SK-N-SH treated with all-trans-retinoic acid at 6 μM for 48 hours (cell line): ENCODE results near the gene PARP8.

ENCODE experiments used
- ATAC-seq: fragments of 200-7000 bp; cut with Tn5 transposase; 3 replicates; pipeline ENCODE4 v1.9.1; 2020; ENCODE audit warnings: mild to moderate bottlenecking, moderate library complexity
- ARNTL ChIP-seq: fragments of 450-650 bp; formaldehyde crosslinking; IDR thresholded peaks from 2 replicates; pipeline ENCODE4 v1.5.0; 2020; ENCODE audit warnings: low read depth, mild to moderate bottlenecking, moderate library complexity, borderline replicate concordance
- BACH2 ChIP-seq: fragments of 250-450 bp; sonication (Bioruptor Pico); IDR thresholded peaks from 2 replicates; pipeline ENCODE4 v1.9.0; 2021; ENCODE audit warnings: mild to moderate bottlenecking, borderline replicate concordance
- CSRNP3 ChIP-seq: fragments of 250-450 bp; sonication (Bioruptor Pico); IDR thresholded peaks from 2 replicates; pipeline ENCODE4 v1.5.1; 2021; ENCODE audit warnings: mild to moderate bottlenecking, moderate library complexity
- ESRRG ChIP-seq: fragments of 250-450 bp; sonication (Bioruptor Pico); IDR thresholded peaks from 2 replicates; pipeline ENCODE4 v1.6.1; 2021; ENCODE audit warnings: mild to moderate bottlenecking
- GLIS3 ChIP-seq: fragments of 250-450 bp; sonication (Bioruptor Pico); IDR thresholded peaks from 2 replicates; pipeline ENCODE4 v1.5.0; 2020; ENCODE audit warnings: mild to moderate bottlenecking, moderate library complexity
- ISL1 ChIP-seq: fragments of 250-450 bp; sonication (Bioruptor Pico); IDR thresholded peaks from 2 replicates; pipeline ENCODE4 v2.1.2; 2022; ENCODE audit warnings: mild to moderate bottlenecking, moderate library complexity
- OSR1 ChIP-seq: fragments of 250-450 bp; sonication (Bioruptor Pico); IDR thresholded peaks from 2 replicates; pipeline ENCODE4 v1.8.0; 2022; ENCODE audit warnings: moderate library complexity, mild to moderate bottlenecking, inconsistent platforms
- PATZ1 ChIP-seq: fragments of 250-450 bp; sonication (Bioruptor Pico); IDR thresholded peaks from 2 replicates; pipeline ENCODE4 v1.8.0; 2020; ENCODE audit warnings: mild to moderate bottlenecking, moderate library complexity, borderline replicate concordance
- POU6F1 ChIP-seq: fragments of 250-450 bp; sonication (Bioruptor Pico); IDR thresholded peaks from 2 replicates; pipeline ENCODE4 v1.8.0; 2021; ENCODE audit warnings: low read depth, mild to moderate bottlenecking, moderate library complexity, borderline replicate concordance
- PPARA ChIP-seq: fragments of 250-450 bp; sonication (Bioruptor Pico); IDR thresholded peaks from 2 replicates; pipeline ENCODE4 v1.5.0; 2020; ENCODE audit warnings: mild to moderate bottlenecking, borderline replicate concordance
- RARB ChIP-seq: fragments of 250-450 bp; sonication (Bioruptor Pico); IDR thresholded peaks from 2 replicates; pipeline ENCODE4 v1.8.0; 2021; ENCODE audit warnings: mild to moderate bottlenecking, moderate library complexity
- SNAI2 ChIP-seq: fragments of 250-450 bp; sonication (Bioruptor Pico); IDR thresholded peaks from 2 replicates; pipeline ENCODE4 v1.5.0; 2020; ENCODE audit warnings: mild to moderate bottlenecking, moderate library complexity
- TCF4 ChIP-seq: fragments of 250-450 bp; sonication (Bioruptor Pico); IDR thresholded peaks from 2 replicates; pipeline ENCODE4 v1.8.0; 2021; ENCODE audit warnings: mild to moderate bottlenecking, moderate library complexity, borderline replicate concordance
- TOX ChIP-seq: fragments of 250-450 bp; sonication (Bioruptor Pico); IDR thresholded peaks from 2 replicates; pipeline ENCODE4 v1.8.0; 2021; ENCODE audit warnings: mild to moderate bottlenecking, moderate library complexity, borderline replicate concordance
- TSHZ2 ChIP-seq: fragments of 250-450 bp; sonication (Bioruptor Pico); IDR thresholded peaks from 2 replicates; pipeline ENCODE4 v1.5.0; 2020; ENCODE audit warnings: mild to moderate bottlenecking, moderate library complexity
- ZC3H10 ChIP-seq: fragments of 250-450 bp; sonication (Bioruptor Pico); IDR thresholded peaks from 2 replicates; pipeline ENCODE4 v1.5.1; 2021; ENCODE audit warnings: mild to moderate bottlenecking, moderate library complexity
- ZFP3 ChIP-seq: fragments of 250-450 bp; sonication (Bioruptor Pico); IDR thresholded peaks from 2 replicates; pipeline ENCODE4 v1.5.0; 2020; ENCODE audit warnings: mild to moderate bottlenecking, moderate library complexity
- ZFP30 ChIP-seq: fragments of 450-650 bp; formaldehyde crosslinking; IDR thresholded peaks from 2 replicates; pipeline ENCODE4 v1.5.0; 2022; ENCODE audit warnings: mild to moderate bottlenecking, moderate library complexity
- ZNF565 ChIP-seq: fragments of 450-650 bp; formaldehyde crosslinking; conservative IDR thresholded peaks from 2 replicates; pipeline ENCODE4 v1.5.0; 2020; ENCODE audit warnings: low read depth, mild to moderate bottlenecking, moderate library complexity
- ZNF70 ChIP-seq: fragments of 450-650 bp; formaldehyde crosslinking; IDR thresholded peaks from 2 replicates; pipeline ENCODE4 v1.5.0; 2020; ENCODE audit warnings: mild to moderate bottlenecking, moderate library complexity
- ZNF8 ChIP-seq: fragments of 450-650 bp; formaldehyde crosslinking; IDR thresholded peaks from 2 replicates; pipeline ENCODE4 v1.5.0; 2020; ENCODE audit warnings: mild to moderate bottlenecking, moderate library complexity
- TF ChIP-seq, protein P1 (sequence below): fragments of 250-450 bp; sonication (Bioruptor Pico); IDR thresholded peaks from 2 replicates; pipeline ENCODE4 v1.5.1; 2020; ENCODE audit warnings: low read depth, mild to moderate bottlenecking, moderate library complexity

Gene PARP8

DNA sequence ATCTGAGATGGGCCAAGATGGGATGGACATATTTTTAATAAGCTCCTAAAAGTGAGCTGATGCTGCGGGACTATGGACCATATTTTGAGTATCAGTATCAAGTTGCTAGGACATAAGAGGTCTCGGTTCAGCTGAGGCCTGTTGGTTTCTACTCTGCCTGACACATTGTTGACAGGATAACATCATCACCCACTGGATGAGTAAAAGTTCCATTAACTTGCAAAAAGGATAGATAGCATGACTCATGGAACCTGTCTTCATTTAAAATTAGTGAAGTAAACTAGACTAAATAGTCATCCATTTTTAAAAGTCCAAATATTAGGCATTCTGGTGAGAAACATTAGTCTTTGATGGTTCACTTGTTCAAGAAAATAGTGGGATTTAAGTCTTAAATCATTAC is 33.3 kb downstream of the PARP8 start:
- TF ChIP-seq TCF4 (CRISPR knock-in tag) (no peak), ZNF8 (CRISPR knock-in tag) (no peak), ISL1 (CRISPR knock-in tag) (peak; percentile 50)
- ATAC-seq: no peak; the same call in 2 of the 3 replicates

DNA sequence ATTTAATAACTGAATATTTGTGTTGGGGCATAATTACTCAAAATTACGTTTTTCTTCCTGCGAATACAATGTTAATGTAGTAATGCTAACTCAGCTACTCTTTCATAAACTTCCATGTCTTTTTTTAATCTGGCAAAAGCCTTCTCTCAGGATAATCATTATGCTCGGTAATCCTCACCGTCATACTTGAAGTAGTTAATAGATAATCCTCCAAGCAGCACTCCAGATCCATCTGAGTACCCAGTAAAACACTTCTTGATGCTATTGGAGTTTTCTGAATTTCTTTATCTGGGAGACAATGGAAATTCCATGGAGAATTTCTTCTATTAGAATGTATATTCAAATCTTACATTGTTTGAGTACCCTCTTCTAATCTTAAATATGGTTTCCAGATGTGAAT is 34.3 kb downstream of the PARP8 start:
- TF ChIP-seq TOX (CRISPR knock-in tag) (no peak), ESRRG (CRISPR knock-in tag) (no peak), RARB (CRISPR knock-in tag) (no peak), TSHZ2 (CRISPR knock-in tag) (no peak), OSR1 (CRISPR knock-in tag) (no peak), ZFP30 (CRISPR knock-in tag) (no peak), CSRNP3 (CRISPR knock-in tag) (no peak), SNAI2 (CRISPR knock-in tag) (no peak), PATZ1 (CRISPR knock-in tag) (no peak), POU6F1 (CRISPR knock-in tag) (no peak), TCF4 (CRISPR knock-in tag) (no peak), BACH2 (CRISPR knock-in tag) (no peak), ZNF565 (CRISPR knock-in tag) (no peak), ZNF8 (CRISPR knock-in tag) (no peak), ARNTL (CRISPR knock-in tag) (no peak), GLIS3 (CRISPR knock-in tag) (no peak), ISL1 (CRISPR knock-in tag) (no peak), ZFP3 (no peak), PPARA (CRISPR knock-in tag) (no peak)
- TF ChIP-seq, protein P1, sequence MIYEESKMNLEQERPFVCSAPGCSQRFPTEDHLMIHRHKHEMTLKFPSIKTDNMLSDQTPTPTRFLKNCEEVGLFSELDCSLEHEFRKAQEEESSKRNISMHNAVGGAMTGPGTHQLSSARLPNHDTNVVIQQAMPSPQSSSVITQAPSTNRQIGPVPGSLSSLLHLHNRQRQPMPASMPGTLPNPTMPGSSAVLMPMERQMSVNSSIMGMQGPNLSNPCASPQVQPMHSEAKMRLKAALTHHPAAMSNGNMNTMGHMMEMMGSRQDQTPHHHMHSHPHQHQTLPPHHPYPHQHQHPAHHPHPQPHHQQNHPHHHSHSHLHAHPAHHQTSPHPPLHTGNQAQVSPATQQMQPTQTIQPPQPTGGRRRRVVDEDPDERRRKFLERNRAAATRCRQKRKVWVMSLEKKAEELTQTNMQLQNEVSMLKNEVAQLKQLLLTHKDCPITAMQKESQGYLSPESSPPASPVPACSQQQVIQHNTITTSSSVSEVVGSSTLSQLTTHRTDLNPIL (CRISPR knock-in tag): no peak
- no peak for ATAC-seq

- no peak for TF ChIP-seq ZC3H10
- no peak for TF ChIP-seq SNAI2 (CRISPR knock-in tag)
- TF ChIP-seq OSR1 (CRISPR knock-in tag): no peak
- TF ChIP-seq ZNF70 (CRISPR knock-in tag): no peak
- ATAC-seq: no peak
These were observed 36.4 kb downstream of the PARP8 start for GRCh38 chr5:50702615-50703366.
